Measurements from ENCODE around the gene BCS1L.
A peak's percentile ranks its signal among the peaks of the same experiment; 100 is the strongest.
"Not testable (repeated sequence)": the region's sequence is repeated elsewhere in the genome, so short reads cannot be mapped to it uniquely, and the experiment has no call there.

Gene BCS1L

GRCh38 chr2:218663901-218664300 is 4.4 kb downstream of the BCS1L start:
- Histone ChIP-seq H3K4me1 (ENCODE audit: control insufficient read depth, insufficient read depth, low read length) (peaks cover 2% of the 10 kb centered on the region), H3K9ac (ENCODE audit: low read depth, low read length) (no peak overlapping the region), H3K36me3 (ENCODE audit: control insufficient read depth, insufficient read depth, low read length) (peaks cover 48% of the 10 kb centered on the region), H3K9me3 (ENCODE audit: control insufficient read depth, insufficient read depth, low read length) (no peaks in the 10 kb centered on the region), H3K4me3 (ENCODE audit: low read depth, low read length) (no peak overlapping the region), H3K27me3 (ENCODE audit: control insufficient read depth, insufficient read depth, low read length) (no peaks in the 10 kb centered on the region)

- Histone ChIP-seq H3K9ac (ENCODE audit: low read depth, low read length) (no peak overlapping the region), H3K27me3 (ENCODE audit: control insufficient read depth, insufficient read depth, low read length) (no peaks in the 10 kb centered on the region), H3K4me3 (ENCODE audit: low read depth, low read length) (no peak overlapping the region), H3K36me3 (ENCODE audit: control insufficient read depth, insufficient read depth, low read length) (peaks cover 48% of the 10 kb centered on the region), H3K9me3 (ENCODE audit: control insufficient read depth, insufficient read depth, low read length) (no peaks in the 10 kb centered on the region), H3K4me1 (ENCODE audit: control insufficient read depth, insufficient read depth, low read length) (peaks cover 2% of the 10 kb centered on the region)
These were observed 5.2 kb downstream of the BCS1L start for GRCh38 chr2:218664653-218665052.

- H3K36me3 ChIP-seq (ENCODE audit: control insufficient read depth, insufficient read depth, low read length): peaks cover 15% of the 10 kb centered on the region
- no peaks in the 10 kb centered on the region for H3K4me1 ChIP-seq (ENCODE audit: control insufficient read depth, insufficient read depth, low read length)
- peak overlapping the region; percentile 94 for H3K9ac ChIP-seq (ENCODE audit: low read depth, low read length)
- H3K4me3 ChIP-seq (ENCODE audit: low read depth, low read length): peak overlapping the region; percentile 99
- no peaks in the 10 kb centered on the region for H3K27me3 ChIP-seq (ENCODE audit: control insufficient read depth, insufficient read depth, low read length)
- no peaks in the 10 kb centered on the region for H3K9me3 ChIP-seq (ENCODE audit: control insufficient read depth, insufficient read depth, low read length)
These were observed 11.7 kb downstream of the BCS1L start for GRCh38 chr2:218671097-218671653.

- Histone ChIP-seq H3K36me3 (ENCODE audit: control insufficient read depth, insufficient read depth, low read length) (peaks cover 10% of the 10 kb centered on the region), H3K9me3 (ENCODE audit: control insufficient read depth, insufficient read depth, low read length) (no peaks in the 10 kb centered on the region), H3K4me3 (ENCODE audit: low read depth, low read length) (peak within 1 kb of the TSS; percentile 99), H3K4me1 (ENCODE audit: control insufficient read depth, insufficient read depth, low read length) (no peaks in the 10 kb centered on the region), H3K9ac (ENCODE audit: low read depth, low read length) (peak within 1 kb of the TSS; percentile 94), H3K27me3 (ENCODE audit: control insufficient read depth, insufficient read depth, low read length) (no peaks in the 10 kb centered on the region)
These were observed 12.4 kb downstream of the BCS1L start, which contains the start of the genes RNF25 and STK36 for GRCh38 chr2:218671654-218672566. RNF25 (minus strand) TSS chr2:218672002; CDS start chr2:218671970, 32 bp downstream. STK36 (plus strand) TSS chr2:218672086; CDS start chr2:218672830, 744 bp downstream.

GRCh38 chr2:218679119-218679518 is 19.6 kb downstream of the BCS1L start:
- no peak overlapping the region for H3K4me3 ChIP-seq (ENCODE audit: low read depth, low read length)
- H3K9me3 ChIP-seq (ENCODE audit: control insufficient read depth, insufficient read depth, low read length): no peaks in the 10 kb centered on the region
- H3K27me3 ChIP-seq (ENCODE audit: control insufficient read depth, insufficient read depth, low read length): no peaks in the 10 kb centered on the region
- H3K36me3 ChIP-seq (ENCODE audit: control insufficient read depth, insufficient read depth, low read length): peaks cover 9% of the 10 kb centered on the region
- H3K9ac ChIP-seq (ENCODE audit: low read depth, low read length): no peak overlapping the region
- H3K4me1 ChIP-seq (ENCODE audit: control insufficient read depth, insufficient read depth, low read length): no peaks in the 10 kb centered on the region

- Histone ChIP-seq H3K9me3 (ENCODE audit: control insufficient read depth, insufficient read depth, low read length) (no peaks in the 10 kb centered on the region), H3K9ac (ENCODE audit: low read depth, low read length) (no peak overlapping the region), H3K4me3 (ENCODE audit: low read depth, low read length) (no peak overlapping the region), H3K27me3 (ENCODE audit: control insufficient read depth, insufficient read depth, low read length) (no peaks in the 10 kb centered on the region), H3K36me3 (ENCODE audit: control insufficient read depth, insufficient read depth, low read length) (peaks cover 12% of the 10 kb centered on the region), H3K4me1 (ENCODE audit: control insufficient read depth, insufficient read depth, low read length) (no peaks in the 10 kb centered on the region)
These were observed 20.6 kb downstream of the BCS1L start for GRCh38 chr2:218680061-218680460.

- not testable (repeated sequence) for H3K9ac ChIP-seq (ENCODE audit: low read depth, low read length); H3K27me3 ChIP-seq (ENCODE audit: control insufficient read depth, insufficient read depth, low read length); H3K9me3 ChIP-seq (ENCODE audit: control insufficient read depth, insufficient read depth, low read length); H3K4me3 ChIP-seq (ENCODE audit: low read depth, low read length); H3K4me1 ChIP-seq (ENCODE audit: control insufficient read depth, insufficient read depth, low read length)
- peaks cover 13% of the 10 kb centered on the region for H3K36me3 ChIP-seq (ENCODE audit: control insufficient read depth, insufficient read depth, low read length)
These were observed 28.0 kb downstream of the BCS1L start for GRCh38 chr2:218687400-218688060.

GRCh38 chr2:218691234-218691633 is 31.8 kb downstream of the BCS1L start:
- Histone ChIP-seq H3K9me3 (ENCODE audit: control insufficient read depth, insufficient read depth, low read length) (no peaks in the 10 kb centered on the region), H3K4me1 (ENCODE audit: control insufficient read depth, insufficient read depth, low read length) (no peaks in the 10 kb centered on the region), H3K36me3 (ENCODE audit: control insufficient read depth, insufficient read depth, low read length) (peaks cover 19% of the 10 kb centered on the region), H3K27me3 (ENCODE audit: control insufficient read depth, insufficient read depth, low read length) (no peaks in the 10 kb centered on the region), H3K4me3 (ENCODE audit: low read depth, low read length) (no peak overlapping the region), H3K9ac (ENCODE audit: low read depth, low read length) (no peak overlapping the region)

GRCh38 chr2:218694405-218695145 is 35.1 kb downstream of the BCS1L start:
- peaks cover 32% of the 10 kb centered on the region for H3K36me3 ChIP-seq (ENCODE audit: control insufficient read depth, insufficient read depth, low read length)
- H3K9ac ChIP-seq (ENCODE audit: low read depth, low read length): no peak overlapping the region
- no peak overlapping the region for H3K4me3 ChIP-seq (ENCODE audit: low read depth, low read length)
- no peaks in the 10 kb centered on the region for H3K9me3 ChIP-seq (ENCODE audit: control insufficient read depth, insufficient read depth, low read length)
- no peaks in the 10 kb centered on the region for H3K4me1 ChIP-seq (ENCODE audit: control insufficient read depth, insufficient read depth, low read length)
- H3K27me3 ChIP-seq (ENCODE audit: control insufficient read depth, insufficient read depth, low read length): no peaks in the 10 kb centered on the region

- Histone ChIP-seq H3K4me3 (ENCODE audit: low read depth, low read length) (no peak overlapping the region), H3K4me1 (ENCODE audit: control insufficient read depth, insufficient read depth, low read length) (no peaks in the 10 kb centered on the region), H3K9ac (ENCODE audit: low read depth, low read length) (no peak overlapping the region), H3K9me3 (ENCODE audit: control insufficient read depth, insufficient read depth, low read length) (no peaks in the 10 kb centered on the region), H3K27me3 (ENCODE audit: control insufficient read depth, insufficient read depth, low read length) (no peaks in the 10 kb centered on the region), H3K36me3 (ENCODE audit: control insufficient read depth, insufficient read depth, low read length) (peaks cover 22% of the 10 kb centered on the region)
These were observed 39.4 kb downstream of the BCS1L start for GRCh38 chr2:218698885-218699284.

GRCh38 chr2:218701806-218702205 is 42.3 kb downstream of the BCS1L start:
- H3K9ac ChIP-seq (ENCODE audit: low read depth, low read length): no peak overlapping the region
- no peaks in the 10 kb centered on the region for H3K4me1 ChIP-seq (ENCODE audit: control insufficient read depth, insufficient read depth, low read length)
- H3K36me3 ChIP-seq (ENCODE audit: control insufficient read depth, insufficient read depth, low read length): peaks cover 20% of the 10 kb centered on the region
- H3K4me3 ChIP-seq (ENCODE audit: low read depth, low read length): no peak overlapping the region
- no peaks in the 10 kb centered on the region for H3K27me3 ChIP-seq (ENCODE audit: control insufficient read depth, insufficient read depth, low read length)
- no peaks in the 10 kb centered on the region for H3K9me3 ChIP-seq (ENCODE audit: control insufficient read depth, insufficient read depth, low read length)

Measured in iPS-15b (cell line).